ENCODE data around the gene TMC8. TPM values are rescaled to one million over a fixed set of nuclear protein-coding genes. Genes with fewer than 3 reads are reported as not detected.

TMC8 gene
- total and polyA plus RNA-seq, 2 of the 8 experiments (the other 6 are each of a cell fraction or from before 2014, with no cell fraction given) = 1.00 to 2.8 TPM

DNA sequence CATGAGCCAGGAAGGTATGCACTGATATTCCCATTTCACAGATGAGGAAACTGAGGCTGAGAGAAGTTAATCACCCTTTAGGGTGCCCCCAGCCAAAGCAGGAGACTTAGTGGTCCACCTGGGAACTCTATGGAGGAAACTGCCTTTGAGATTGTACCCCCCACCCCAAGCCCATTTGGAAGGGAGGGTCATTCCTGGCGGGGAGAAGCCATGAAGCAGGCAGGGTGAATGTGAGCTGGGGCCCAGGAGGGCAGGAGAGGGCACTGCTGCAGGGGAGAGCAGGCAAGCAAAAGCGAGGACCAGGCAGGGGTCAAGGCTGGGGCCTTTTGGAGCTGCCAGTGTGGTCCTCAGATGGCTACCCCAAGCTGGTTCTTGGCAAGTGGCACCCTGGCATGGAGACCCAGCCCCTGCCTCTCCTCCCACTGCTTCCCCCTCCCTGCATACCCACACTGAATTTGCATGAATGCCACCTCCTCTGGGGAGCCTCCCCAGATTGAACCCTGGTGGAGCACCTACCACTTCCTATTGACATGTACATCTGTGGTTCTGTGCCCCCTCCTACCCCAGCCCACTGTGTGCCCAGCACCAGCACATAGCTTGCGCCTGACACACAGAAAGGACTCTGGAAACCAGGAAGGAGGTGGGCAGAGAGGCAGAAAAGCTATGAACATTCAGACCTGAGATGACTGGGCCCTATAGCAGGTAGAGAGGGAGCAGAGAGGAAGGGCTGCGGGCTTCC, 1.1 kb upstream of the TMC8 start:
- no peak overlapping the region for H3K27ac ChIP-seq (ENCODE audit: low read depth, low read length)
- no peak overlapping the region for H3K56ac ChIP-seq (replicated peaks; ENCODE audit: insufficient read length, low read depth, low read length)
- peak overlapping the region; percentile 82; the same call in 1 of the 2 replicates for H2BK12ac ChIP-seq (ENCODE audit: low read depth, low read length)
- CTCF ChIA-PET (ENCODE audit: partially characterized antibody) = interaction anchor here (0.6 to 2.6 kb wide), 7 partner anchors 9 to 127 kb away, joined by 3 to 9 read pairs (median 5); no protein-coding TSS in a partner anchor
- H3K27me3 ChIP-seq (replicated peaks in 1 of 4; ENCODE audit: control insufficient read depth in 3 of 4, extremely low read depth in 1 of 4, insufficient read depth in 3 of 4, low read length in 3 of 4) = peaks cover 0 to 26% (median 17%) of the 10 kb centered on the region in 4 experiments; a peak in 5 of 7 replicates
- H2BK5ac ChIP-seq (ENCODE audit: low read depth, low read length) = peak overlapping the region; percentile 54; the same call in 1 of the 2 replicates
- WGBS, 2 experiments (ENCODE audit: extremely low coverage in 1 of 2, insufficient coverage in 1 of 2, insufficient read length in 1 of 2, insufficient replicate concordance in 2 of 2, low coverage in 1 of 2, low lambda C conversion rate in 2 of 2, missing lambda C conversion rate in 1 of 2) = 89% methylated on average over 4 of the region's 4 CpGs; no CpG with 5 or more reads in 1 of the 2 experiments
- TF ChIP-seq KDM1A (IDR thresholded peaks at IDR 0.05; ENCODE audit: borderline replicate concordance, low read length) = peak; percentile 87; the same call in 1 of the 2 replicates
- no peak for TF ChIP-seq FOSL1 (IDR thresholded peaks at IDR 0.05; ENCODE audit: insufficient read depth, low read depth, low read length)
- H3K9ac ChIP-seq (replicated peaks in 1 of 4; ENCODE audit: extremely low read depth in 1 of 4, low read depth in 3 of 4, low read length in 3 of 4) = no peak overlapping the region; a peak in 1 of 7 replicates
- POLR2A ChIA-PET (ENCODE audit: partially characterized antibody) = interaction anchor here (1.0 to 2.6 kb wide), 8 partner anchors 9 to 171 kb away, joined by 3 to 16 read pairs (median 4); partner anchors contain the start of genes AFMID, TK1 and TNRC6C
- peaks cover 2 to 6% of the 10 kb centered on the region in 2 experiments for H4K20me1 ChIP-seq (replicated peaks in 1 of 2; ENCODE audit: control insufficient read depth in 1 of 2, insufficient read depth in 2 of 2, low read length in 2 of 2)
- H3K9me3 ChIP-seq (ENCODE audit: insufficient read depth in 2 of 2, low read depth in 1 of 2, low read length in 1 of 2) = no peaks in the 10 kb centered on the region
- FAIRE-seq = no peak
- peaks cover 0 to 31% (median 19%) of the 10 kb centered on the region in 4 experiments; a peak in 6 of 7 replicates for H3K4me1 ChIP-seq (replicated peaks in 1 of 4; ENCODE audit: control insufficient read depth in 3 of 4, insufficient read depth in 4 of 4, low read length in 3 of 4)
- no peak overlapping the region for H3K23ac ChIP-seq (ENCODE audit: insufficient read length)
- no peak for DNase-seq (ENCODE audit: low read depth in 1 of 2, low spot score in 2 of 2)
- H2AFZ ChIP-seq (ENCODE audit: low read length) = no peak overlapping the region
- no peak overlapping the region; the same call in 1 of the 2 replicates for H2AK5ac ChIP-seq (ENCODE audit: low read depth, low read length)
- H4K5ac ChIP-seq (ENCODE audit: insufficient read length, low read depth, low read length) = no peak overlapping the region
- peak overlapping the region; percentile 56 to 90; a peak in 2 of 4 replicates for H3K4me2 ChIP-seq (ENCODE audit: insufficient read depth in 1 of 2, low read depth in 2 of 2, low read length in 2 of 2)
- H3K23me2 ChIP-seq (ENCODE audit: low read depth, low read length) = peaks cover 7% of the 10 kb centered on the region
- H3K79me2 ChIP-seq (ENCODE audit: control insufficient read depth in 1 of 2, insufficient read depth in 2 of 2, low read length in 2 of 2) = no peaks in the 10 kb centered on the region
- H3K36me3 ChIP-seq (ENCODE audit: control insufficient read depth in 2 of 4, insufficient read depth in 4 of 4, low read length in 3 of 4) = peaks cover 0 to 8% (median 2%) of the 10 kb centered on the region in 4 experiments; a peak in 2 of 8 replicates
- H2BK120ac ChIP-seq (replicated peaks; ENCODE audit: low read depth, low read length) = peak overlapping the region; percentile 39
- H3K14ac ChIP-seq (ENCODE audit: insufficient read length) = no peak overlapping the region
- H4K91ac ChIP-seq (replicated peaks; ENCODE audit: insufficient read length, low read length) = peak overlapping the region; percentile 17
- no peaks in the 10 kb centered on the region for H3K79me1 ChIP-seq (ENCODE audit: low read depth, low read length)
- H2BK15ac ChIP-seq (ENCODE audit: low read length) = peak overlapping the region; percentile 88; the same call in 1 of the 2 replicates
- H2BK20ac ChIP-seq (ENCODE audit: low read length) = peak overlapping the region; percentile 80; the same call in 1 of the 2 replicates
- peak overlapping the region in 1 of 4 experiments; percentile 94; a peak in 2 of 8 replicates for H3K4me3 ChIP-seq (ENCODE audit: extremely low read depth in 1 of 4, insufficient read depth in 2 of 4, low read depth in 3 of 4, low read length in 4 of 4)
- H4K8ac ChIP-seq (ENCODE audit: extremely low read depth, insufficient read depth, low read length) = no peak overlapping the region
- 0 out of 2 replicates have a peak overlapping the region, but pooled peaks have one; percentile 20 for H3K18ac ChIP-seq (ENCODE audit: extremely low read depth, low read length)
- no peak overlapping the region for H3K4ac ChIP-seq (replicated peaks; ENCODE audit: insufficient read length, low read depth, low read length)

Measured in H1 (cell line).